PC-9 (cell line): ENCODE measurements around the gene CFAP65. TPM values are rescaled to one million over a fixed set of nuclear protein-coding genes. Genes with fewer than 3 reads are reported as not detected.

Source experiments
- BruUV-seq: library from RNA; stranded (reverse); fragments of 400-500 nt; replicated peaks from 2 replicates; lab custom pipeline; 2021; lab: Mats Ljungman, UMichigan
- CTCF ChIA-PET: fragments of 300-600 bp; sonication (Branson Sonifier 250); formaldehyde crosslinking; loops from one replicate; lab custom pipeline; 2022; ENCODE audit warnings: antibody characterized with exemption; lab: Charles Lee
- POLR2A ChIA-PET: fragments of 300-600 bp; sonication (Branson Sonifier 250); formaldehyde crosslinking; loops from one replicate; lab custom pipeline; 2022; ENCODE audit warnings: antibody characterized with exemption; ENCODE audit not compliant: unreplicated experiment; lab: Charles Lee
- DNase-seq, 2 experiments: peaks; one replicate each; pipeline versions ENCODE4 v3.0.0 to v3.0.0-alpha.2; 2015 to 2022; ENCODE audit warnings: mixed read lengths in 1 of 2
- H2AFZ ChIP-seq: fragments of 200-600 bp; sonication (generic); 2 replicates; pipeline ENCODE4 v1.8.1; 2017; ENCODE audit warnings: antibody characterized with exemption
- H3F3A ChIP-seq: fragments of 200-600 bp; sonication (generic); 2 replicates; pipeline ENCODE4 v1.8.1; 2017; ENCODE audit warnings: antibody characterized with exemption, mild to moderate bottlenecking, low read depth; ENCODE audit not compliant: insufficient read depth
- H3K27ac ChIP-seq: fragments of 200-600 bp; sonication (generic); 2 replicates; pipeline ENCODE4 v1.6.1; 2016; ENCODE audit warnings: mixed run types
- H3K27me3 ChIP-seq: fragments of 200-600 bp; sonication (generic); 2 replicates; pipeline ENCODE4 v1.6.1; 2016; ENCODE audit warnings: low read depth, mixed run types; ENCODE audit not compliant: insufficient read depth
- H3K36me3 ChIP-seq: fragments of 200-600 bp; sonication (generic); 2 replicates; pipeline ENCODE4 v1.6.1; 2016; ENCODE audit warnings: low read depth, mixed run types
- H3K4me1 ChIP-seq: fragments of 200-600 bp; sonication (generic); replicated peaks from 2 replicates; pipeline ENCODE4 v1.6.1; 2016; ENCODE audit warnings: mixed run types; ENCODE audit not compliant: insufficient read depth
- H3K4me2 ChIP-seq: fragments of 200-600 bp; sonication (generic); 2 replicates; pipeline ENCODE4 v1.6.1; 2017; ENCODE audit warnings: mixed run types
- H3K4me3 ChIP-seq: fragments of 200-600 bp; sonication (generic); 2 replicates; pipeline ENCODE4 v1.6.1; 2016; ENCODE audit warnings: mixed run types
- H3K79me2 ChIP-seq: fragments of 200-600 bp; sonication (generic); 2 replicates; pipeline ENCODE4 v1.6.1; 2017; ENCODE audit warnings: low read depth, mixed run types
- H3K9me2 ChIP-seq: fragments of 200-600 bp; sonication (generic); 2 replicates; pipeline ENCODE4 v1.8.1; 2017; ENCODE audit warnings: mild to moderate bottlenecking; ENCODE audit not compliant: insufficient read depth
- H3K9me3 ChIP-seq: fragments of 200-600 bp; sonication (generic); 2 replicates; pipeline ENCODE4 v1.8.1; 2016; ENCODE audit warnings: low read depth; ENCODE audit not compliant: insufficient read depth
- H4K20me1 ChIP-seq: fragments of 200-600 bp; sonication (generic); 2 replicates; pipeline ENCODE4 v1.8.1; 2017; ENCODE audit not compliant: insufficient read depth
- EZH2 ChIP-seq: fragments of 200-600 bp; sonication (generic); IDR thresholded peaks from 2 replicates; pipeline ENCODE4 v1.8.0; 2017; ENCODE audit warnings: antibody characterized with exemption, low read depth
- intact Hi-C: fragments of 100-400 bp; cut with micrococcal nuclease; formaldehyde crosslinking; loops from one replicate; pipeline ENCODE4 v1.10.0; 2022; ENCODE audit not compliant: unreplicated experiment
- total RNA-seq: library from RNA; stranded (reverse); gene quantifications from 2 replicates; pipeline ENCODE4 v1.2.3, GENCODE V29; 2021
- TF ChIP-seq, protein P1 (sequence below): fragments of 200-600 bp; sonication (generic); conservative IDR thresholded peaks from 2 replicates; pipeline ENCODE4 v1.6.1; 2017; ENCODE audit warnings: mixed run types, antibody characterized with exemption, mild to moderate bottlenecking, moderate library complexity

Gene CFAP65
- total RNA-seq, 1 experiment from 2014 or later, result not detected

DNA sequence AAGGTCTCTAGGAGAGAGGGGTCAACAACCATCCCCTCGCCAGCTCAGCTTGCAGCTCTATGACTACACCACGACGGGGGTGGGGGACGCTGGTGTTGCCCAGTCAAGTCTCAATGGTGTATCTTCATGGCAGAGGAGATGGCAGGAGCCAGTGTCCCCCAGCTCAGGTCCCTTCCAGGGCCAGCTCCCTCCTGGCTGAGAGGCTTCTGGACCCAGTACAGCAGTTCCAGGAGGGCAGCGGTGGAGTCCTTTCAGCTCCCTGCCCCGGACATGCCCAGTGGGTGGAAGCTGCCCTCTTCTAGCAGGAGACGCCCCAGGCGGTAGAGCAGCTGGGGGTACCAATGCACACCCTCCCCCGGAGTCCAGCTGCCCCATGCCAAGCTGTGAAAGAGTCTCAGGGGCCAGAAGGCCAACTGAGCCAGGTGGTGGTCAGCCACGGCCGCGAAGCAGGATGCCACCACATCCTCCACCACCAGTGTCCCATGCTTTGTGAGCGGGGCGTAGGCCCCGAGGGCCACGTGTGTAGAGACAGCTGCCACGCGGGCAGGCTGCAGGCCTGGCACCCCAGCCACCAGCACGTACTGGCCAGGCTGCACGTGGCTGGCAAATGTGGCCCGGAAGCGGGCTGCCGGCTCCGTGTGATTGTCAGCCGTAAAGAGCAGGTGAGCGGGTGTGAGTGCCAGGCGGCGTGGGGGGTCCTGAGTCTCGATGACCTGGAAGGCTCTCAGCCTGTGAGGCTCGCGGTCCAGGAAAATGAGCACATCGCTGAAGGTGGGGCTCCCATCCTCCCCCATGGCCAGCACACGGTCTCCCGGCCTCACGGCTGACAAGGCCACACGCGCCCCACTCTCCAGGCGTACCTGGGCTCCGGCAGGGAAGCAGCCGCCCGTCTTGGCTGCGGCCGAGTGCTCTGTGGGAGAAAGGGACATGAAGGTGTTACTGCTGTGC, 13.9 kb upstream of the CFAP65 start:
- Histone ChIP-seq H3K9me2 (no peaks in the 10 kb centered on the region), H3F3A (no peaks in the 10 kb centered on the region), H3K4me1 (no peaks in the 10 kb centered on the region), H3K9me3 (no peaks in the 10 kb centered on the region), H4K20me1 (no peaks in the 10 kb centered on the region), H3K4me2 (no peak overlapping the region), H3K4me3 (no peak overlapping the region), H3K27me3 (peaks cover 53% of the 10 kb centered on the region), H3K36me3 (no peaks in the 10 kb centered on the region), H2AFZ (no peak overlapping the region), H3K27ac (no peak overlapping the region), H3K79me2 (no peaks in the 10 kb centered on the region)
- intact Hi-C loops, result loop anchor here (5.0 to 10.0 kb wide), 2 partner anchors 58 to 250 kb away; partner anchors contain the start of gene PTPRN
- no peak for TF ChIP-seq EZH2
- ChIA-PET POLR2A (no interaction called here), CTCF (interaction anchor here (0.6 kb wide), 1 partner anchor 205 kb away, joined by 3 read pairs; no protein-coding TSS in a partner anchor)
- BruUV-seq, result no TSS peak
- no peak for DNase-seq

DNA sequence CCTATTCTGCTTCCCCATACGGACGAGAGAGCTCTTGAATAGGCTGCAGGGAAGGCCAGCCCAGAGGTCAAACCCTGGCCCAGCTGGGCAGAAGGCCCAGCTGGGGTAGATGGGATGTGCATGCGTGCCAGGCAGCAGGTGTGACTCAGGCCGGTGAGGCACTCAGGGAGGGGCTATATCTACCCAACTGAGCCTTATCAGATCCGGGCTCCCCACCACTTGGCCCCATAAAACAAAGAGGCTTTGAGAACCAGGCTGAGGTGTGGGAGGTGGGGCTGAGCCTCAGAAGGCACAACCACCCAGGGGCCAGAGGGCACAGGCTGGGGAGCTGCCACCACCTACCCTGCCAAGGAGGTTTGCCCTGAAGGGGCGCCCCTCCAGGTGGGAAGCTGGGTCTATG, 8.0 kb upstream of the CFAP65 start:
- intact Hi-C loops, result no loop called here
- H3K9me3 ChIP-seq, result no peaks in the 10 kb centered on the region
- no peaks in the 10 kb centered on the region for H4K20me1 ChIP-seq
- H2AFZ ChIP-seq, result no peak overlapping the region
- no peaks in the 10 kb centered on the region for H3K79me2 ChIP-seq
- H3K4me2 ChIP-seq, result no peak overlapping the region
- H3K4me1 ChIP-seq, result no peaks in the 10 kb centered on the region
- H3F3A ChIP-seq, result no peaks in the 10 kb centered on the region
- H3K27ac ChIP-seq, result no peak overlapping the region
- BruUV-seq, result no TSS peak
- TF ChIP-seq, protein P1, sequence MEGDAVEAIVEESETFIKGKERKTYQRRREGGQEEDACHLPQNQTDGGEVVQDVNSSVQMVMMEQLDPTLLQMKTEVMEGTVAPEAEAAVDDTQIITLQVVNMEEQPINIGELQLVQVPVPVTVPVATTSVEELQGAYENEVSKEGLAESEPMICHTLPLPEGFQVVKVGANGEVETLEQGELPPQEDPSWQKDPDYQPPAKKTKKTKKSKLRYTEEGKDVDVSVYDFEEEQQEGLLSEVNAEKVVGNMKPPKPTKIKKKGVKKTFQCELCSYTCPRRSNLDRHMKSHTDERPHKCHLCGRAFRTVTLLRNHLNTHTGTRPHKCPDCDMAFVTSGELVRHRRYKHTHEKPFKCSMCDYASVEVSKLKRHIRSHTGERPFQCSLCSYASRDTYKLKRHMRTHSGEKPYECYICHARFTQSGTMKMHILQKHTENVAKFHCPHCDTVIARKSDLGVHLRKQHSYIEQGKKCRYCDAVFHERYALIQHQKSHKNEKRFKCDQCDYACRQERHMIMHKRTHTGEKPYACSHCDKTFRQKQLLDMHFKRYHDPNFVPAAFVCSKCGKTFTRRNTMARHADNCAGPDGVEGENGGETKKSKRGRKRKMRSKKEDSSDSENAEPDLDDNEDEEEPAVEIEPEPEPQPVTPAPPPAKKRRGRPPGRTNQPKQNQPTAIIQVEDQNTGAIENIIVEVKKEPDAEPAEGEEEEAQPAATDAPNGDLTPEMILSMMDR, result no peak
- no peak for TF ChIP-seq EZH2
- ChIA-PET CTCF (no interaction called here), POLR2A (no interaction called here)
- no peak overlapping the region for H3K4me3 ChIP-seq
- peak in 1 of 2 experiments; percentile 44 for DNase-seq
- H3K9me2 ChIP-seq, result no peaks in the 10 kb centered on the region
- peaks cover 17% of the 10 kb centered on the region; the same call in 1 of the 2 replicates for H3K27me3 ChIP-seq
- H3K36me3 ChIP-seq, result no peaks in the 10 kb centered on the region

DNA sequence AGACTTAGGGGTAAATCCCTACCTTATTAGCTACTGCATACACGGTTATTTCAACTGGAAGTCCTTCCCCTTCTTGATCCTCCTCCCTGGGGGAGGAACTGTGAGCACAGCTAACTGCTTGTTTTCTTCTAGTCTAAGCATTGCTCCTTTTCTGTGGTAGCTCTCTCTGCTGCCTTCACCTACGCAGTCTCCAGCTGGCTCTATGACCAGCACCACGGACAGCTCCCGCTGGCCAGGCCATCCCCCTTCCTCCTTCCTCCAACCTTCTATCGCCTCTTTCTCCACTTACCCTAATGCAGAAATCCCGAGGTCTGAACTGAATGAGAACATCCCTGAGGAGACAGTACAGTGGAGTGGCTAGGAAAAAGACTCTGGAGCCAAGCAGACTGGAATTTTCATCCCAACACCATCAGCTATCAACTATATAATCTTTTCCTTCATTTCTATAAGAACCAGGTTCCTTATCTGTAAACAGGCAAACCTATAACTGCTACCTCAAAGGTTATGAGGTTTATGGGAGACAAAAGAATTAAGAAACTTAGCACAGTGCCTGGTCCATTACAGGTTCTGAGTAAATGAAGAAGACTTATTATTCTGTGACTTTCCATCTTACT, 4.7 kb upstream of the CFAP65 start:
- CTCF ChIA-PET, result interaction anchor here (0.6 kb wide), 1 partner anchor 75 kb away, joined by 6 read pairs; no protein-coding TSS in a partner anchor
- no TSS peak for BruUV-seq
- no peaks in the 10 kb centered on the region for H3K79me2 ChIP-seq
- intact Hi-C loops, result no loop called here
- H3K4me3 ChIP-seq, result no peak overlapping the region
- no peak overlapping the region for H2AFZ ChIP-seq
- no peak overlapping the region for H3K4me2 ChIP-seq
- no peaks in the 10 kb centered on the region for H3K4me1 ChIP-seq
- peaks cover 41% of the 10 kb centered on the region for H3K27me3 ChIP-seq
- no peak overlapping the region for H3K27ac ChIP-seq
- POLR2A ChIA-PET, result no interaction called here
- no peaks in the 10 kb centered on the region for H3K36me3 ChIP-seq
- H3K9me3 ChIP-seq, result no peaks in the 10 kb centered on the region
- no peaks in the 10 kb centered on the region for H4K20me1 ChIP-seq
- H3F3A ChIP-seq, result no peaks in the 10 kb centered on the region
- H3K9me2 ChIP-seq, result no peaks in the 10 kb centered on the region
- peak in 1 of 2 experiments; percentile 41 for DNase-seq
- TF ChIP-seq, protein P1, result no peak
- no peak for TF ChIP-seq EZH2
